ENCODE data around the gene DAPK2.

DNA sequence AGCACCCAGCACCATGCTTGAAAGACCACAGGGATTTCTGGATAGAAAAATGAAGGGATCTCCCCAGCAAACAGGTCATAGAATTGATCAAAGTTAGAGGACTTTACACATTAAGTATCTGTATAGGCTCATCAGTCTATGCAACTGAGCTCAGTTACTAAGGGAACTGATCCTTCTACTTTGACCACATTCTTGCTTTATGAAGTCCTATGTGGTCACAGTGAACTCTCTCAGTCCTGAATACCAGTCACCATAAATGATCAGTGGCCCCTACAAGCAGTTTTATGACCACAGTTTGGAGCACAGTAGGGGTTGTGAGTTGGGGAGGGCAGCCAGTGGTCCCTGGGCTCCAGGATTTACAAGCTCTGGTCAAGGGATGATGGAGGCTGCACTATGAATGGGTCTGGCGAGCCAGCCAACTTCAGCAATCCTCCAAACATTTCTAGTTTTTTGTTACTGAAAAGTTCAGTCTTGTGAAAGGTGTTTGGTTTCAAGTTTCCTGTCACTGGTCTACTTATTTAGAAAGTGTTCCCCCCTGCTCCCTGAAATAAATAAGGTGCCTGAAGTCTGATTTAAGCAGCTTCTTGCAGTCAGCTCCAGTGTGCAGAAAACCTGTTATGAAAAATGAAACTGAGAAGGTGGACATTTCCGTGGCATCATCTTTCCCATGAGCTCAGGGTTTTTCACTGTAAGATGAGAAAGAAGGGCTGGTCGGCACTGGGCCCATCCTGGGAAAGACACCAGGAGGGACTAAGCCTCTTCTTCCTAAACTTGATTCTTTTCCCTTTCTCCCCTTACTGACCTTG is 75.5 kb downstream of the DAPK2 start:
- TF ChIP-seq ZBTB21 (CRISPR knock-in tag; IDR thresholded peaks at IDR 0.05; ENCODE audit: borderline replicate concordance) = no peak
- TF ChIP-seq, protein P1, sequence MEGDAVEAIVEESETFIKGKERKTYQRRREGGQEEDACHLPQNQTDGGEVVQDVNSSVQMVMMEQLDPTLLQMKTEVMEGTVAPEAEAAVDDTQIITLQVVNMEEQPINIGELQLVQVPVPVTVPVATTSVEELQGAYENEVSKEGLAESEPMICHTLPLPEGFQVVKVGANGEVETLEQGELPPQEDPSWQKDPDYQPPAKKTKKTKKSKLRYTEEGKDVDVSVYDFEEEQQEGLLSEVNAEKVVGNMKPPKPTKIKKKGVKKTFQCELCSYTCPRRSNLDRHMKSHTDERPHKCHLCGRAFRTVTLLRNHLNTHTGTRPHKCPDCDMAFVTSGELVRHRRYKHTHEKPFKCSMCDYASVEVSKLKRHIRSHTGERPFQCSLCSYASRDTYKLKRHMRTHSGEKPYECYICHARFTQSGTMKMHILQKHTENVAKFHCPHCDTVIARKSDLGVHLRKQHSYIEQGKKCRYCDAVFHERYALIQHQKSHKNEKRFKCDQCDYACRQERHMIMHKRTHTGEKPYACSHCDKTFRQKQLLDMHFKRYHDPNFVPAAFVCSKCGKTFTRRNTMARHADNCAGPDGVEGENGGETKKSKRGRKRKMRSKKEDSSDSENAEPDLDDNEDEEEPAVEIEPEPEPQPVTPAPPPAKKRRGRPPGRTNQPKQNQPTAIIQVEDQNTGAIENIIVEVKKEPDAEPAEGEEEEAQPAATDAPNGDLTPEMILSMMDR (IDR thresholded peaks at IDR 0.05) = no peak

Measured in WTC11 (cell line).